HUDEP-2 (cell line): Measurements from ENCODE around the gene BFAR.
"Not testable (repeated sequence)": the region's sequence is repeated elsewhere in the genome, so short reads cannot be mapped to it uniquely, and the experiment has no call there.

Source experiments
- DNase-seq, 76 experiments: peaks; one replicate each; lab custom pipeline; 2025; ENCODE audit not compliant: unreplicated experiment in 76 of 76; lab: John Stamatoyannopoulos, UW

The BFAR gene

GRCh38 chr16:14635395-14636165 is 2.8 kb downstream of the BFAR start:
- no peak for DNase-seq

- DNase-seq, result peak in 1 of 76 experiments; percentile 6
Observed at GRCh38 chr16:14636179-14636950, 3.6 kb downstream of the BFAR start.

DNA sequence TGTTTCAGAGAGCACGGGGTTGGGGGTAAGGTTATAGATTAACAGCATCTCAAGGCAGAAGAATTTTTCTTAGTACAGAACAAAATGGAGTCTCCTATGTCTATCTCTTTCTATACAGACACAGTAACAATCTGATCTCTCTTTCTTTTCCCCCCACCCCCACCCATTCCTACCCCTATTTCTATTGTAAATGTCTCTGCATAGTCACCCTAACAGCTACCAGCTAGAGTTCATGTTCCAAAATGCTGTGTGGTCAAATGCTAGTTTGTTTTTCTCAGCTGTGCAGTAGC is 4.1 kb downstream of the BFAR start:
- DNase-seq, result not testable (repeated sequence)

DNA sequence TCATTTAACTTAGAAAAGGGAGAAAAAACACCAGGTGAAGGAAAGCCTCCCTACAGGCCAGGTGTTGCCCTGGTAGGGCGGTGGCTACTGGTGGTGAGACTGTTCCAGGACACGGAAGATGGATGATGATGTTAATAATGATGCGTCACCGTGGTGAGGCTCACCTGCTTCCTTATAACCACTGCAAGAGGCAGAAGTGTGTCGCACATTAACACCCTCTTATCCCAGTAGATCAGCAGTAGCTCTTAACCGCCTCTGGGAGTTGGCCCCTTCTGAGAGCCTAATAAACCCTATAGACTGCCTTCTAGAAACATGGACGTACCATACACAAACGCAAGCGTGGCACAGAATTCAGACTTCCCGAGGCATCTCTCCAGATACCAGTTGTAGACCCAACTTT is 7.8 kb downstream of the BFAR start:
- DNase-seq, result no peak

DNA sequence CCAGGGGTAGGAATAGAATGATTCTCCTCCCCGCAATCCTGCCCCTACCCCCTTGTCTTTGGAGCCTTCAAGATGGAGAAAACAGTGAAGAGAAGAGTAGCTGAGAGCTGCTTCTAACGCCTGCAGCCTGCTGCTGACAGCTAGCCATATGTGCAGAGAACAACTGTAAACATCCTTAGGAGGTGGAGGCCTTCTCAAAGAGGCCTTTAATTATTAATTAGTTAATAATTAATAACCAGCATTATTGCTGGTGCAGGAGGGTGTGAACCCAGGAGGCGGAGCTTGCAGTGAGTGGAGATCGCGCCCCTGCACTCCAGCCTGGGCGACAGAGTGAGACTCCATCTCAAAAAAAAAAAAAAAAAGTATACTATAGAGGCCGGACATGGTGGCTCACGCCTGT is 8.5 kb downstream of the BFAR start:
- no peak for DNase-seq

DNA sequence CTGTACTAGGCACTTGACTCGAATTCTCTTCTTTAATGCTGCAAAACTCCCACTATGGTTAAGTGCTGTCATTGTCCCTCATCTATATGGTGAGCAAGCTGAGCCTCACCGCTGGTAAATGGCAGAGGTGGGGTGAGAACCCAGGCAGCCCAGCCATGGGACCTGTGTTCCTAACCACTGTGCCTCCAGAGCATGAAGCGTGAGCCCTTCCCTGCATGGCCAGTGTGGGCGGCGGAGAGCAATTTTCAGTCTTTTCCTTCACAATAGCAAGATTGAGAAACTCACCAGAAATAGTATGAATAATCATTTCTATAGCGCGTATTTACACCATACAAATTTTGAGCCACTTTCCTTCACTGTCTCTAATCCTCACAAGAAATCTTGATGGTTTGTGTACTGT is 9.2 kb downstream of the BFAR start:
- DNase-seq, result peak in 2 of 76 experiments; percentile 1 to 6

- no peak for DNase-seq
Observed at GRCh38 chr16:14649816-14650215, 17.1 kb downstream of the BFAR start.

DNA sequence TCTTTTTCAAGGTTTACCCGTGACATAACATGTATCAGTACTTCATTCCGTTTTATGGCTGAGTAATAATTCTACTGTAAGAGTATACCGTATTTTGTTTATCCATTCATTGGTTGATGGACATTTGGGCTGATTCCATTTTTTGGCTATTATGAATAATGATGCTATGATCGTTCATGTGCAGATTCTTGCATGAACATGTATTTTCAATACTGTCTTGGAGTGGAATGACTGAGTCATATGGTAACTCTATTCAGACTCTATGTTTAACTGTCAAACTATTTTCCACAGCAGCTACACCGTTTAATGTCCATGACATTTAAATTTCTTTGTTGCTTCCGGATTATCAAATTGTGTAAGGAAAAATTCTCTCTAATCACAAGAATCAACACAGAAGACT is 17.9 kb downstream of the BFAR start:
- no peak for DNase-seq

DNA sequence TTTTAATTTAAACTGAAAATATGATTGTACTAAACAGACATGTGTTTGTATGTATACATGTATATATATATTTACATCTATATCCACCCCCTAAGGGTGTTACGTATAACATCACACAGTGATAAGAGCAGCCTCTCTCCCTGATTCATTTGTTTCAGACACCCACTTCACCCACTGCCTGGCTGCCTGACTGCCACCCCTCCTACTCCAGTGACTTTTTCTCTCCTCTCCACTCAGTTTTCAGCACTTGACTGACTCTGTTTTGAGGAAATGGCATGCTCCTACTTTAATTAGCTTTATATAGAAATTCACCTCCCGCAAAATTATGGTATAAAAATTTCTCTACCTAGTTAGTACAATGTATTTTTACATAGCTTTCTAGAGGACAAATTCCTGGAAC is 20.0 kb downstream of the BFAR start:
- no peak for DNase-seq

DNA sequence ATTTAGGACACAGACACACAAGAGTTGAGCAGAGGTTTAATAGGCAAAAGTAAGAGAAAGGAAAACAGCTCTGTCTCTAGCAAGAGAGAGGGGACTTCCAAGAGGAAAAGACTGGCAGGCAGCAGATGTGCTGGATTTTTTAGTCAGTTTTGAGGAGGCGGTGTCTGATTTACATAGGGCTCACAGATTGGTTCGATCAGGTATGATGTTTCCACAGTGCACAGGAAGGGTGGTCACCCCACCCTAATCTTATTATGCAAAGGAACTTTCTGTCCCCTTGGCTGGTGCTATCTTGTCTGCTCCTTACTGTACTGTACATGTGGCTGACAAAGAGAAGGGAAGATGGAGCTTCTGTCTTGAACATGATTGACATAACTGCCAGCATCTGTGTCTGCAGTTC is 25.3 kb downstream of the BFAR start:
- peak in 60 of 76 experiments; percentile 2 to 76 (median 36) for DNase-seq

- DNase-seq, result no peak
Observed at GRCh38 chr16:14667347-14668266, 34.9 kb downstream of the BFAR start.

DNA sequence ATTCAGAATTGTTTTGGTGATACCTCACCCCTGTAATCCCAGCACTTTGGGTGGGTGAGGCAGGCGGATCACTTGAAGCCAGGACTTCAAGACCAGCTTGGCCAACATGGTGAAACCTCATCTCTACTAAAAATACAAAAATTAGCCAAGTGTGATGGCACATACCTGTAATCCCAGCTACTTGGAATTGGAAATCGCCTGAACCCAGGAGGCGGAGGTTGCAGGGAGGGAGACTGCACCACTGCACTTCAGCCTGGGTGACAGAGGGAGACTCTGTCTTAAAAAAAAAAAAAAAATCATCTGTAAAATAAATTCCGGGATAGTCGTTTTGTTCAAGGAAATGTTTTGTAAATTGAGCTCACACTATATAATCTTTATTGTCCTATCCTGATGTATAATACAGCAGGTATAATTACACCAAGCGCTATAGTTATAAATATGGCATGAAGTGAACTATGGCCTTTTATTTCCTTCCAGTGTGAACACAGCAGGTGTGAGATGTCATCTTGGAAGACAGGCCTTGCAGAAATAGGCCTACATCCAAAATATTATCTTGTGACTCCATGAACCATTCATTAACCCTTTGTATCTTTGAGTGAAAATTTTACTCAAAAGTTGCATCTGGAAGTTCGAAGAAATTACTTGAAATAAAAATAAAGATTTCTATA is 35.9 kb downstream of the BFAR start:
- DNase-seq, result no peak

- DNase-seq, result peak in 3 of 76 experiments; percentile 1 to 10 (median 2)
Observed at GRCh38 chr16:14669776-14670175, 37.0 kb downstream of the BFAR start.

GRCh38 chr16:14672403-14672971 is 39.7 kb downstream of the BFAR start:
- no peak for DNase-seq

DNA sequence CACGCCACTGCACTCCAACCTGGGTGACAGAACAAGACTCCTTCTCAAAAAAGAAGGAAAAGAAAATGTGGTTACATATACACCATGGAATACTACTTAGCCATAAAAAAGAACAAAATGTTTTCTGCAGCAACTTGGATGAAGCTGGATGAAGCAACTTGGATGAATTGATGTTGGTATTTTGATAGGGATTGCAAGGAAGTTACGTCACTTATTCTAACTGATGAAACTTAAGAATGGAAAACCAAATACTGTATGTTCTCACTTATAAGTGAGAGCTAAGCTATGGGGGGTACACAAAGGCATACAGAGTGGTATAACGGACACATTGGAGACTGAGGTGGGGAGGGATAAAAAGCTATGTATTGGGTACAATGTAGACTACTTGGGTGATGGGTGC is 43.9 kb downstream of the BFAR start:
- no peak for DNase-seq

- no peak for DNase-seq
Observed at GRCh38 chr16:14677627-14678026, 44.9 kb downstream of the BFAR start.

GRCh38 chr16:14678748-14679497 is 46.2 kb downstream of the BFAR start:
- DNase-seq, result no peak

DNA sequence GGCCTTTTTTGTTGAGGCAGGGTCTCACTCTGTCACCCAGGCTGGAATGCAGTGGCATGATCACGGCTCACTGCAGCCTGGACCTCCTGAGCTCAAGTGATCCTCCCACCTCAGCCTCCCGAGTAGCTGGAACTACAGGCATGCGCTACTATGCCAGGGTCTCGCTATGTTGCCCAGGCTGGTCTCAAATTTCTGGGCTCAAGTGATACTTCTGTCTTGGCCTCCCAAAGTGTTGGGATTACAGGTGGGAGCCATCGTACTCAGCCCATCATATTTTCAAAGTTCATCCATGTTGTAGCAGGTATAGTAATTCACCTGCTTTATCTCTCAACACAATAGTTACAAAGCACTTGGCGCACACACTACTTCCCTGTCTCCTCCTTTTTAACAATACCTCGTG is 47.6 kb downstream of the BFAR start:
- DNase-seq, result not testable (repeated sequence)

DNA sequence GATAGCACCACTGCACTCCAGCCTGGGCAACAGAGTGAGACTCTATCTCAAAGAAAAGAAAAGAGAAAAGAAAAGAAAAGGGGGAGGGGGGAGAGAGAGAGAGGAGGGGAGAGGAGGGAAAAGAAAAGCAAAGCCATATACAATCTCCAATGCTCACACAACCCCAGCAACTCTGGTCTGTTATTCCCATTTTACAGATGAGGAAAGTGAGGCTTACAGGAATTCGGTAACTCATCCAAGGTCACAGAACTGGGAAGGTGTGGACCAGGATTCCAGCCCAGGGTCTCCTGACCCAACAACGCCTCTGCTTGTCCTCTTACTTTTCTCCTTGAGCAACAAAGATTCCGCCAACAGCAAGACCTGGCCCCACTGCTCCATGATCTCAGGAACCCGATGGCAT is 48.4 kb downstream of the BFAR start:
- no peak for DNase-seq

- DNase-seq, result no peak
Observed at GRCh38 chr16:14682121-14682520, 49.4 kb downstream of the BFAR start.
